ENCODE results near the gene RBFOX1.

Gene RBFOX1

GRCh38 chr16:7534749-7535148 is 202.1 kb downstream of the RBFOX1 start:
- DNase-seq = no peak

- DNase-seq = no peak
Observed at GRCh38 chr16:7541026-7541425, 208.4 kb downstream of the RBFOX1 start.

DNA sequence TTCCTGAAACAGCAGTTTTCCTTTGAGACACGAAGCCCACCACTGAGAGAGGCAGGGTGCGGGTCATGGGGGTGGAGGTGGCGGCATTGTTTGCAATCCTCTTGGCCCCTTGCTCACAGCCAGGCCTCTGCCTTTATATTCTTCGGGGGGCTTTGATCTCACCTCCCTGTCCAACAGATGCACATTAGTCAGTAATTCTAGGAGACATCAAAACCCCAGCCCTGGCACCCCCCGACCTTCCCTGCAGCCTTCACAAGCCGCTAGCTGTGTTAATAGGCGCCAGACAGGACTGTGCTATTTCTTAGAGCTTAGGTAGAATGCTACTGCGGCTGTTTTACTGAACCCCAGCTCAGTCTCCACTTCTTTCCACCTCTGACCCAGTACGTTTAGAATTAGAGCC is 212.6 kb downstream of the RBFOX1 start:
- no peak for DNase-seq

GRCh38 chr16:7546948-7547347 is 214.3 kb downstream of the RBFOX1 start:
- DNase-seq = no peak

DNA sequence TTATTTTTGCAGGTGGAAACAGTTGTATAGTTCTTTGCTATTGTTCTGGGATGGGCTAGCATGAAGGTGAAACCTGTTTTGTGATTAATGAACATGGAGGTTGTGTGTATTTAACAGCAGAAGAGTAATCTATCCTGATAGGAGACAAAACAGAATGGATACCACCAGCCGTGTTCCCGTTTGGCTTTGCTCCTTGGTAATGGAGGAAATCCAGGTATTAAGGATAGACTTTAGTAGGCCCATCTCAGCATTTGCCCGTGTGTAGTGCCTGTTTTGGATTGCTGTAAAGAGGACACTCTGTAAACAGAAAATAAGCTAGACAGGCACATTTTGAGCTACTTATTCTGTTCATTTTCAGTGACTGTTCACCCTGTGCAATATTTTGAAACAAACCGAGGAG is 215.1 kb downstream of the RBFOX1 start:
- no peak for DNase-seq

DNA sequence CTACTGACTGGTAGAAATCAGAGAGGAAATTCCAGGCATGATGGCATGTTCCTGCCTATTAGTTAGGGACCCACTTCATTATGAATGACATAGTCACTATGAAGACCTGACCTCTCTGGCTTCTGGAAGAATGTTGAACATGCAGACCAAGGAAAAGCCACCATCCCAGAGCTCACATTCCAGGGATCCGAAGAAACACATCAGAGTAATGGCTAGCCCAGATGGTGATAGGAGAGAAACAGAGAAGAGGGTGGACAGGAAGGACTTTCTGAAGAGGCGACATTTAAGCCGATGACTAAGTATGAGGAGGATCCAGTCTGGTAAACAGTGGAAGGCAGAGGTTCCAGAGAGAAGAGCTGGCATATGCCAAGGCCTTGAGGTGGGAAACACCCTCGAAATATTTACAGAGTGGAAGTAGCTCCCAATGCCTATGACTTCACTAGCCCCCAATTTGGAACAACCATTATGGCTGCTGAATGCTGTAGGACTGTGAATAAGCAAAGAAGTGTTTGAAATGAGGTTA is 216.2 kb downstream of the RBFOX1 start:
- no peak for DNase-seq

DNA sequence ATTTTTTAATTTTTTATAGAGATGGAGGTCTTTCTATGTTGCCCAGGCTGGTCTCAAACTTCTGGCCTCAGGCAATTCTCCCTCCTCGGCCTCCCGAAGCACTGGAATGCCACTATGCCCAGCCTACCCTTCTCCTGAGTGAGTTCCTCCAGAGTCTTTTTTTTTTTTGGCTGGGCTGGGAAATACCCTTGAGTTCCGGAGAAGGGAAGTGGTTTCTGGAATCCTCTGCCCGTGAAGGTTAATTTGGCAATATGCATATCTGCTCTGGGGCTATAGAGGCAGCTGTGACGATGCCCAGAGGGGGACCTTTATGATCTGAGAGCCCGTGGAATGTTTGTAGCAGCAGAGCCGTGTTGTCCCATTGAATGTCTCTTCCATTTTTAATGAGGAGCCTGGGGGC is 217.5 kb downstream of the RBFOX1 start:
- DNase-seq = no peak

GRCh38 chr16:7555459-7555858 is 222.8 kb downstream of the RBFOX1 start:
- DNase-seq = no peak

DNA sequence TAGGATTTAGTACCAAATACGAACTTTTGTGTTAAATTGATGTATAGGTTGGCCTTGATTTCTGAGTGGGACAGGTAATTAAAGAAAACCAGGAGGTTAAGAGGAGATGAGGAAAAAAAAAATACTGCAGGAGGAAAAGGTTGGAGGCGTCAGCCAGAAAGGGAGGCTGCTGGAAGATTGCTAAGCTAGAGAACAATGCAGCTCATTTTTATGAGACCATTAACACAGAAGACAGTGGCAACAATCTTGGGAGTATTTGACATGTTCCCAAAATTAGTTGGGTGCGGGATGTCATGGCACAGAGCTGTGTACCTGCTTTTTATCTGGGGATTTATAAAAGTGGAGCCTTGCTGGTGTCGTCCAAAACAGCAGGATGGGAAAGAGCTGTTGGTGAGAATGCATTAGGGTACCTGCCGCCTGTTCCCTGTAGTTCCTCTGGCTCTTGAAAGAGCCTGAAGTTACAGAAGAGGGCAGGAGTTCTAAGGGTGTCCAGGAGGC is 229.3 kb downstream of the RBFOX1 start:
- DNase-seq = no peak

GRCh38 chr16:7566360-7566759 is 233.7 kb downstream of the RBFOX1 start:
- no peak for DNase-seq

DNA sequence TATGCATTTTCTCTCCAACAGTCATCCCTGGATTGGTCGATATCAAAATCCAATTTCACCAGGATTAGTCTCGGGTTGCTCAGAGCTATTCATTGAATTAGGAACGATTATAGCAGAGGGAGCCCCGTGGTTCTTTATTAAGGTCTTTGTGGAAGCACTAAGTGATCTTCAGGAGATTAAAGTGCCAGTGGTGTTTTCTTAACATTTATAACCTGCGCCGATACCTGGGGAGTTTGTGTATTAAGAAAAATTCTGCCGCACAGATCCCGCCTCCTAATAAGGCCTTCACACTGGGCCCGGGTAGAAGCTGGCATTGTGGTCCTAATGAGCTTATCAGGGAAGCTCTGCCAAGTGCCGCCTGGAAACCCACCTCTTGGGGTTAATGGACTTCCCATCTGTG is 238.7 kb downstream of the RBFOX1 start:
- DNase-seq = no peak

GRCh38 chr16:7577588-7577987 is 244.9 kb downstream of the RBFOX1 start:
- no peak for DNase-seq

DNA sequence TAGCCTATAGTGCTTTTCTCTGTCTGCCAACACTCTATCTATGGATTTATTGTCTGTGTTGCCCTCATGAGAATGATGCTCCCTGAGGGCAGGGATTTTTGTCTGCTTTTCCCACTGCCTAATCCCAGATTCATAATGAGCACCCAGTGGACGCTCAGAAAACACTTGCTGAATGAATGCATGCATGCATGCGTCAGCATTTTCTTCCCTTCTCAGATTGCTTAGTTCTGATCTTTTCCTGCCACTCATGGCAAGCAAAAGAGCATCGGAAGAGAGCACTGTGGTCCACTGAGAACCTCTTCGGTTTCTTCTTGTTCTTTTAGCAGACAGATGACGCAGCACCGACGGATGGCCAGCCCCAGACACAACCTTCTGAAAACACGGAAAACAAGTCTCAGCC is 246.8 kb downstream of the RBFOX1 start:
- DNase-seq = no peak

GRCh38 chr16:7581175-7581574 is 248.5 kb downstream of the RBFOX1 start:
- DNase-seq = no peak

- DNase-seq = no peak
Observed at GRCh38 chr16:7583396-7583795, 250.8 kb downstream of the RBFOX1 start.

- DNase-seq = no peak
Observed at GRCh38 chr16:7584561-7584960, 251.9 kb downstream of the RBFOX1 start.

DNA sequence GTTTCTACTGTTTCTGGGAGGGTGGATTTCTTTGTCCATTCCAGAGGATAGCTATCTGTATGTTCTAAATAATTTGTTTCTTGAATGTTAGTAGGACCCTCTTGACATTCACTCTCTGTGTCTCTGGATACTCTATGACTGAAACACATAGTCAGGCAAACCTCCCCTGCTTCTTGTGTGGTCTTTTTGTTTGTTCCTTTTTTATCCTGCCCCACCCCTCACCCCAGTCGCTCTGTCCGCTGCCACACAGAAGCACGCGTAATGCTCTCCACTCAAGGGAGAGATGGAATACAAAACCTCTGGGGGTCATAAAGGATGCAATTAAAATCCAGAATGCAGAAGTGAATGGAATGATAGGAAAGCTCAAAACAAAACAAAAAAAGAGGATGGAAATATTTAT is 253.1 kb downstream of the RBFOX1 start:
- DNase-seq = no peak

GRCh38 chr16:7590934-7591333 is 258.3 kb downstream of the RBFOX1 start:
- DNase-seq = no peak

DNA sequence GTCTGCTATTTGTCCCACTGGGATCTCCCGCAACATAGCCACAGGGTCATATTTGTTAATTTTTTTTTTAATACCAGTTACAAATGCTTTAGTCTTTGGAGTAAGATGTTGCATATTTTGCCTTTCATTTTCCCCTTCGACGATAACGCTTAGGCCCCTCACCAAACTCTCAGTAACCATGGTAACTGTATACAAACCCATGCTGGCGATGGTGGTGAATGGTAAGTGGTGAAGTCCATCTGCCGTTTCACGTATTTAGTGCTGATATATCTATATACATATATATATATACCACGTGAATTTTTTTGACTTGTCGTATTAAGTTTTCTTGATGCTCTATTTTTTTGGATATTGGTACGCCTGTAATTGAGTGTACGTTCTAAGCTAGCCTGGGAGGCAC is 263.7 kb downstream of the RBFOX1 start:
- DNase-seq = no peak

- no peak for DNase-seq
Observed at GRCh38 chr16:7597677-7598076, 265.0 kb downstream of the RBFOX1 start.

- DNase-seq = no peak
Observed at GRCh38 chr16:7601100-7601499, 268.5 kb downstream of the RBFOX1 start.

DNA sequence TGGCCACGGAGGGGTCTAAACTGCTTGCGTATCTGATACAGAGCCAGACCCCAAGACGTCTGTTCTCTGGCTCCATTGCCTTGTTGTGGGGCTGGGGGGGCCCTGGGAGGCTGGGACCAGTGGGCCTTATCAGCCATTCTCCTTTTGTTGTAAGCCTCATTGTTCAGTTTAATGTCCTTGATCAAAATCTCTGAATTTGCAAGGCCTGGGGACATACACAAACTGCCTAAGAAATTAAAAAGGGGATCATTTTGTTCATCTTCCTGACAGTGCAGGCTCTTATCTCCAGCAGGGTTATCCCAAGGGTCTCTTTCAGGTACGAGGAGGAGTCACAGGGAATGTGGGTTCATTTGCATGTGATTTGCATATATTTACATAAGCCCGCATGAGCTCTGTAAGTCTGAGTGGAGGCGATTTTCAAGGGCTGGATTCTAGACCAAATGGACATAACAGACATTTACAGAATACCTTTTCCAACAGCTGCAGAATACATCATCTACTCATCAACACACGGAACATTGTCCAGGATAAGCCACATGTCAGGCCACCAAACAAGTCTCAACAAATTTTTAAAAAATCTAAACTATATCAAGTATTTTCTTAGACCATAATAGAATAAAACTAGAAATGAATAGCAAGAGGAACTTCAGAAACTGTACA is 269.8 kb downstream of the RBFOX1 start:
- DNase-seq = no peak

- no peak for DNase-seq
Observed at GRCh38 chr16:7605812-7606211, 273.2 kb downstream of the RBFOX1 start.

DNA sequence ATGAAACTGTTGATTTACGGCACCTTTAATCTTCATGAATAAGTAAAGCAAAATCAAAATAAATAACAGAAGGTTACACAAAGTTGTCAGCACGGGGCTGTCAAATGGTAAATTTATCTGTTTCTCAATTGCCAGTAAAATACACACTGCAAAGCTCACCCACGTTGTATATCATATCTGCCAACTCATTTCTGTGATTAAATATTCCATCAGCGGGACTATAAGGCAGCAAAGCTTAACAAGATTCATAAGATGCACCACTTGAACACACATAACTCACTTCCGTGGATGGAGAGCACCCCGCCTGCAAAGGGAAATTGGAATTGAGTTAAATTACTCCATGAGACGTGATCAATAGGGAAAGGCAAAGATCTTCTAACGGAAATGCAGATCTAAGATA is 280.0 kb downstream of the RBFOX1 start:
- no peak for DNase-seq

GRCh38 chr16:7613518-7613917 is 280.9 kb downstream of the RBFOX1 start:
- DNase-seq = no peak
